Skin of body (tissue), 3 donors: Measurements from ENCODE around the gene CRHBP. TPM values are rescaled to one million over a fixed set of nuclear protein-coding genes. Genes with fewer than 3 reads are reported as not detected.

Source experiments
- DNase-seq: peaks from one replicate; lab custom pipeline; 2025; lab: John Stamatoyannopoulos, UW
- small RNA-seq: library from RNA; depleted of rRNA; stranded (forward); fragments of <200 nt; gene quantifications from one replicate; pipeline ENCODE3, GENCODE V24; 2014; ENCODE audit warnings: low replicate concordance
- total RNA-seq: library from RNA; depleted of rRNA; stranded (reverse); fragments of >200 nt; gene quantifications from one replicate; pipeline ENCODE4 v1.2.3, GENCODE V29; 2014

The CRHBP gene
- total RNA-seq, 1 donor from 2014 or later = 0.20 TPM

DNA sequence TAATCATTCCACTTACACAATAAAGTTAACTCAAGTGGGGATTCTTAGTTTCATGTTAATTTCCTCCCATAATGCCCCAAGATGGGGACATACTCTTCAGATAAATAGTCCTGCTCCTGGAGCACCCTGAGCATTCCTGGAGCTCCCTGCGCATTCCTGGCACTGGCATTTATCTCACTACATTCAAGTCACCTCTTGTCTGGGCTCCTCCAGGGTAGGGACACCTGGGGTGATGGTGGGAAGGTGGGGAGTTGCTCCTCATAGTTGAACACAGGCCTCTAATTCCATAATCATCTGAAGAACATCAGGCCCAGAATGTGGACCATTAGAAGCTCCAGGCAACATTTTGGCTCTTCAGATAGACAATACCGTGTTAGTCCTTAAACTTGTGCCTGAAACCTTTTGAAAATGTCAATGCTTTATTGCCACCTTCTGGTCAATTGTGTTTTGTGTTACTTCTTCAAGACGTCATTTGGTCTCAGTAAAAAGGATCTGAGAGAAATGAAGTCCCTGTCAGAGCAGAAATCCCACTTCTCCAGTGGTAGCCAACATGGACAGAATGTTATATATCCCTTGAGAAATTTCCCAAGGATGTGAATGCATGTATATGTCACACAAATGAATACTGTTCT lies 63.2 kb downstream of the CRHBP start:
- DNase-seq = peak; percentile 19

GRCh38 chr5:77016962-77017361 lies 64.1 kb downstream of the CRHBP start:
- DNase-seq = no peak

- no peak for DNase-seq
These were observed 64.8 kb downstream of the CRHBP start for GRCh38 chr5:77017668-77018067.

Small RNA genes lying within 50 kb of the gene (small RNA-seq; reads per million reads assigned to genes)
- not detected for gene RNU6ATAC36P

Other genes starting within 250 kb of the CRHBP start
- gene F2R, start 236.9 kb upstream of the CRHBP start, total RNA-seq = 59.2 TPM
- gene F2RL1, start 134.0 kb upstream of the CRHBP start, total RNA-seq = 32.4 TPM
- gene S100Z, start 103.0 kb upstream of the CRHBP start, total RNA-seq = 0.30 TPM
- 15.9 TPM for gene AGGF1, start 77.4 kb downstream of the CRHBP start, total RNA-seq
- 2.6 TPM for gene ZBED3, start 134.2 kb downstream of the CRHBP start, total RNA-seq